ENCODE data around the gene KAT2A.

- TF ChIP-seq CTCF (IDR thresholded peaks at IDR 0.05) (no peak), POLR2AphosphoS5 (IDR thresholded peaks at IDR 0.05) (no peak), POLR2A (IDR thresholded peaks at IDR 0.05) (no peak)
Measured at GRCh38 chr17:42166196-42166763, 45.1 kb upstream of the KAT2A start.

Measured in breast epithelium (tissue), 3 donors.